SK-N-SH (cell line): Measurements from ENCODE around the gene ATG2A. TPM values are rescaled to one million over a fixed set of nuclear protein-coding genes. Genes with fewer than 3 reads are reported as not detected.

ENCODE experiments used
- CTCF ChIA-PET: fragments of 300-600, 350-600 bp; formaldehyde crosslinking; extraction: SDS; loops from one replicate; lab custom pipeline; 2021; lab: Yijun Ruan, JAX
- POLR2A ChIA-PET: fragments of 350-600 bp; sonication (Branson Sonifier 250); formaldehyde crosslinking; extraction: SDS; loops from one replicate; lab custom pipeline; 2020; ENCODE audit warnings: antibody characterized with exemption, inconsistent platforms; lab: Yijun Ruan, JAX
- DNase-seq: peaks from one replicate; pipeline ENCODE4 v3.0.0; 2012
- H2AFZ ChIP-seq: fragments of 200-600 bp; sonication (generic); 2 replicates; pipeline ENCODE4 v1.8.1; 2016; ENCODE audit warnings: antibody characterized with exemption, mild to moderate bottlenecking, low read depth
- H3F3A ChIP-seq: fragments of 200-600 bp; sonication (generic); replicated peaks from 2 replicates; pipeline ENCODE3; 2016; ENCODE audit warnings: antibody characterized with exemption, mild to moderate bottlenecking; ENCODE audit not compliant: insufficient read depth
- H3K27ac ChIP-seq, 2 experiments: fragments of 200-500 bp in 1 of 2; fragments of 200-600 bp in 1 of 2; sonication (Bioruptor generic) in 1 of 2; sonication (generic), shearing (Covaris generic) in 1 of 2; 2 replicates each; pipeline versions ENCODE4 v1.5.1 to v1.6.1; 2014 to 2016; ENCODE audit warnings: low read depth in 2 of 2, inconsistent platforms in 1 of 2, low read length in 1 of 2, mild to moderate bottlenecking in 1 of 2, mixed read lengths in 1 of 2
- H3K27me3 ChIP-seq: fragments of 200-600 bp; sonication (generic), shearing (Covaris generic); 2 replicates; pipeline ENCODE4 v1.6.1; 2016; ENCODE audit warnings: mixed run types; ENCODE audit not compliant: insufficient read depth
- H3K36me3 ChIP-seq, 2 experiments: fragments of 200-500 bp in 1 of 2; fragments of 200-600 bp in 1 of 2; sonication (Bioruptor generic) in 1 of 2; sonication (generic) in 1 of 2; replicated peaks in 1 of 2; 2 replicates each; pipeline versions ENCODE3 to v1.5.1; 2014 to 2016; ENCODE audit warnings: low read length in 1 of 2, mild to moderate bottlenecking in 1 of 2; ENCODE audit not compliant: insufficient read depth in 2 of 2, control insufficient read depth in 1 of 2
- H3K4me1 ChIP-seq, 2 experiments: fragments of 200-500 bp in 1 of 2; fragments of 200-600 bp in 1 of 2; sonication (Bioruptor generic) in 1 of 2; sonication (generic), shearing (Covaris generic) in 1 of 2; 2 replicates each; pipeline versions ENCODE4 v1.5.1 to v1.6.1; 2014 to 2016; ENCODE audit warnings: low read depth in 1 of 2, low read length in 1 of 2, mixed run types in 1 of 2; ENCODE audit not compliant: insufficient read depth in 2 of 2, control insufficient read depth in 1 of 2
- H3K4me2 ChIP-seq: fragments of 200-600 bp; sonication (generic), shearing (Covaris generic); 2 replicates; pipeline ENCODE4 v1.6.1; 2017; ENCODE audit warnings: mixed run types
- H3K4me3 ChIP-seq, 2 experiments: fragments of 200-500 bp in 1 of 2; fragments of 200-600 bp in 1 of 2; sonication (Bioruptor generic) in 1 of 2; sonication (generic), shearing (Covaris generic) in 1 of 2; 2 replicates each; pipeline versions ENCODE4 v1.5.1 to v1.8.1; 2014 to 2016; ENCODE audit warnings: low read depth in 2 of 2, inconsistent platforms in 1 of 2, low read length in 1 of 2, mild to moderate bottlenecking in 1 of 2, mixed read lengths in 1 of 2, moderate library complexity in 1 of 2
- H3K79me2 ChIP-seq: fragments of 200-600 bp; sonication (generic); 2 replicates; pipeline ENCODE4 v1.8.1; 2017; ENCODE audit warnings: mild to moderate bottlenecking; ENCODE audit not compliant: insufficient read depth
- H3K9ac ChIP-seq: fragments of 200-600 bp; sonication (generic); 2 replicates; pipeline ENCODE4 v1.6.1; 2017; ENCODE audit warnings: mixed run types
- H3K9me2 ChIP-seq: fragments of 200-600 bp; sonication (generic); 2 replicates; pipeline ENCODE4 v1.6.1; 2017; ENCODE audit warnings: mixed run types
- H3K9me3 ChIP-seq: fragments of 200-600 bp; sonication (generic); 2 replicates; pipeline ENCODE4 v1.6.1; 2017; ENCODE audit warnings: mixed run types, mild to moderate bottlenecking, moderate library complexity
- H4K20me1 ChIP-seq: fragments of 200-600 bp; sonication (generic); 2 replicates; pipeline ENCODE4 v1.6.1; 2017; ENCODE audit warnings: mild to moderate bottlenecking, mixed run types; ENCODE audit not compliant: insufficient read depth
- FOSL2 ChIP-seq: IDR thresholded peaks from 2 replicates; pipeline ENCODE4 v1.4.0; 2012; ENCODE audit warnings: low read depth, mild to moderate bottlenecking, moderate library complexity, borderline replicate concordance
- MEF2A ChIP-seq: IDR thresholded peaks from 2 replicates; pipeline ENCODE4 v1.4.0; 2012; ENCODE audit warnings: low read depth, borderline replicate concordance
- PBX3 ChIP-seq: IDR thresholded peaks from 2 replicates; pipeline ENCODE4; 2012
- POLR2AphosphoS5 ChIP-seq: IDR thresholded peaks from 2 replicates; pipeline ENCODE4 v1.6.1; 2012; ENCODE audit warnings: low read depth, low read length
- TCF12 ChIP-seq: IDR thresholded peaks from 2 replicates; pipeline ENCODE4 v1.4.0; 2012
- TEAD4 ChIP-seq: IDR thresholded peaks from 2 replicates; pipeline ENCODE4 v1.4.0; 2012; ENCODE audit warnings: mild to moderate bottlenecking, borderline replicate concordance; ENCODE audit not compliant: insufficient read depth
- WGBS: methylation state at CpG from one replicate; pipeline ENCODE4 v1.1.6; 2017; ENCODE audit warnings: low lambda C conversion rate; 5-methylcytosine and 5-hydroxymethylcytosine counted together
- polyA plus RNA-seq, 3 experiments: library from polyadenylated mRNA; depleted of rRNA; stranded (reverse); fragments of >200 nt; gene quantifications; 2 replicates each; pipeline ENCODE4 v1.2.3, GENCODE V29; 2012
- TF ChIP-seq, protein P1 (sequence below): fragments of 150-350 bp; IDR thresholded peaks from 2 replicates; pipeline ENCODE4 v1.6.1; 2016; ENCODE audit warnings: mild to moderate bottlenecking, low read depth, low read length
- TF ChIP-seq, protein P2 (sequence below): fragments of 200-600 bp; sonication (generic); IDR thresholded peaks from 2 replicates; pipeline ENCODE4 v1.6.1; 2017; ENCODE audit warnings: antibody characterized with exemption, mild to moderate bottlenecking, moderate library complexity
- TF ChIP-seq, protein P3 (sequence below): IDR thresholded peaks from 2 replicates; pipeline ENCODE4 v1.4.0; 2012; ENCODE audit warnings: low read depth

Gene ATG2A
- polyA plus RNA-seq, 1 of the 3 experiments (the other 2 are of a cell fraction): 7.1 TPM

DNA sequence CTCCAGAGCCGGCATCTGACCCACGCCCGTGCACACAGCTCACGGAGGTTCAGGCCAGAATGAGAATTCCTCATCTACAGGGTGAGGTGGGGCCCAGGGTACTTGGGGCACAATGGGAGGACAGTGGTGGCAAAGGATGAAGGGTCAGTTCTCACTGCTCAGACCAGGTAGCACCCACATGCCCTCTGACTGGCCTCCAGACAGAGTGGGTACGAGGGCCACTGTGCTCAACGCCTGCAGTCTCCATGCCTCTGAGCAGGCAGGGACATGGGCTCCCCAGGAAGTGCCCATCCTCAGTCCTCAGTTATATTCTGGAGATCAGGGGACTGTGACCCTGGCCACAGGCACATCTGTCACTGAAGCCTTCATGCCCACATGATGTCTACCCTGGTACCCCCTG lies 59.5 kb downstream of the ATG2A start:
- peaks cover 7 to 27% of the 10 kb centered on the region in 2 experiments for H3K36me3 ChIP-seq
- no peak overlapping the region for H3K9ac ChIP-seq
- H3K4me1 ChIP-seq: peaks cover 11 to 28% of the 10 kb centered on the region in 2 experiments; a peak in 3 of 4 replicates
- peaks cover 11% of the 10 kb centered on the region for H3F3A ChIP-seq
- POLR2A ChIA-PET: interaction anchor here (2.4 kb wide), 1 partner anchor 21 kb away, joined by 8 read pairs; the partner anchor contains the start of gene EHD1
- CTCF ChIA-PET: interaction anchor here (0.8 to 3.9 kb wide), 6 partner anchors 9 to 169 kb away, joined by 3 to 18 read pairs (median 3); no protein-coding TSS in a partner anchor
- no peak for DNase-seq
- H3K79me2 ChIP-seq: peaks cover 46% of the 10 kb centered on the region
- H2AFZ ChIP-seq: no peak overlapping the region
- TF ChIP-seq, protein P1, sequence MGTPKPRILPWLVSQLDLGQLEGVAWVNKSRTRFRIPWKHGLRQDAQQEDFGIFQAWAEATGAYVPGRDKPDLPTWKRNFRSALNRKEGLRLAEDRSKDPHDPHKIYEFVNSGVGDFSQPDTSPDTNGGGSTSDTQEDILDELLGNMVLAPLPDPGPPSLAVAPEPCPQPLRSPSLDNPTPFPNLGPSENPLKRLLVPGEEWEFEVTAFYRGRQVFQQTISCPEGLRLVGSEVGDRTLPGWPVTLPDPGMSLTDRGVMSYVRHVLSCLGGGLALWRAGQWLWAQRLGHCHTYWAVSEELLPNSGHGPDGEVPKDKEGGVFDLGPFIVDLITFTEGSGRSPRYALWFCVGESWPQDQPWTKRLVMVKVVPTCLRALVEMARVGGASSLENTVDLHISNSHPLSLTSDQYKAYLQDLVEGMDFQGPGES: no peak
- TF ChIP-seq, protein P2, sequence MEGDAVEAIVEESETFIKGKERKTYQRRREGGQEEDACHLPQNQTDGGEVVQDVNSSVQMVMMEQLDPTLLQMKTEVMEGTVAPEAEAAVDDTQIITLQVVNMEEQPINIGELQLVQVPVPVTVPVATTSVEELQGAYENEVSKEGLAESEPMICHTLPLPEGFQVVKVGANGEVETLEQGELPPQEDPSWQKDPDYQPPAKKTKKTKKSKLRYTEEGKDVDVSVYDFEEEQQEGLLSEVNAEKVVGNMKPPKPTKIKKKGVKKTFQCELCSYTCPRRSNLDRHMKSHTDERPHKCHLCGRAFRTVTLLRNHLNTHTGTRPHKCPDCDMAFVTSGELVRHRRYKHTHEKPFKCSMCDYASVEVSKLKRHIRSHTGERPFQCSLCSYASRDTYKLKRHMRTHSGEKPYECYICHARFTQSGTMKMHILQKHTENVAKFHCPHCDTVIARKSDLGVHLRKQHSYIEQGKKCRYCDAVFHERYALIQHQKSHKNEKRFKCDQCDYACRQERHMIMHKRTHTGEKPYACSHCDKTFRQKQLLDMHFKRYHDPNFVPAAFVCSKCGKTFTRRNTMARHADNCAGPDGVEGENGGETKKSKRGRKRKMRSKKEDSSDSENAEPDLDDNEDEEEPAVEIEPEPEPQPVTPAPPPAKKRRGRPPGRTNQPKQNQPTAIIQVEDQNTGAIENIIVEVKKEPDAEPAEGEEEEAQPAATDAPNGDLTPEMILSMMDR: no peak
- TF ChIP-seq MEF2A: no peak
- H4K20me1 ChIP-seq: peaks cover 10% of the 10 kb centered on the region; the same call in 1 of the 2 replicates
- H3K9me3 ChIP-seq: no peaks in the 10 kb centered on the region
- WGBS: 97% methylated on average over 4 of the region's 6 CpGs
- no peak overlapping the region for H3K4me2 ChIP-seq
- H3K27ac ChIP-seq: no peak overlapping the region; a peak in 1 of 4 replicates
- H3K27me3 ChIP-seq: no peaks in the 10 kb centered on the region
- no peak overlapping the region for H3K4me3 ChIP-seq
- H3K9me2 ChIP-seq: no peaks in the 10 kb centered on the region

DNA sequence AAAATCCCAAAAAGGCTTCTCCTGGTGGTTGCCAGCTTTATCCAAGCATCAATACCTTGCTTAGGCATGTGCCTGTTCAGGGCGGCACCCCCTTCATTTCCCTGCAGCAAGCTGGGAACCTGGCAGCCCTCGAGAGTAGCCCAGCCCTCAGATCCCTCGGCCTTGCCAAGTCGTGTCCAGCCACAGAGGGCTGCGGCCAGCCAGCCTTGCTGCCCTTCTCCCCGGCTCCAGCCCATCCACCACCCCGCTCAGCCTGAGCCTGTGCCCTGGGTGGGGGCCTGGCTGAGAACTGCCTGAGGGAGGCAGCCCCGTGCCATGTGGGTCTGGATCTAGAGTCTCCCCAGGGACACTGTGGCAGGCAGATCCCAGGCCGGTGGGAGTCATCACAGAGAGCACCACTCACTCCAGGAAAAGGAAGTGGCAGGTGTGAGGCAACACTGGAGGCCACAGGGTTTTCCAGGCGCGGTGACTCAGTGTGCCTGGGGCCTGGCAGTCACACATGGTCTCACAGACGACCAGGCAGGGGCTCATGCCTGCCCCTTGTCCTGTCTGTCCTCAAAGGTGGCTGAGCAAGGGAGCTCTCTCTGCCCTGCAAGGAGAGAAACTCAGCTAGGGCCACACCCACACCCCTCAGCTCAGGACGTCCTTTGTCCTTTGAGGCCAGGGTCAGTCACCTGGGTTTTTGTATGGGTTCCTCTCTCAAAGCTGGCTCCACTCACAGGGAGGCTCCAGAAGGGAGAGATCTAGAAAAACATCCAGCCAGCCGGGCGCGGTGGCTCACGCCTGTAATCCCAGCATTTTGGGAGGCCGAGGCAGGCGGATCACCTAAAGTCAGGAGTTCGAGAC lies 60.4 kb downstream of the ATG2A start:
- no peak for DNase-seq
- 74% methylated on average over 12 of the region's 20 CpGs for WGBS
- H4K20me1 ChIP-seq: 0 out of 2 replicates have a peak, but pooled peaks cover under 1% of the 10 kb centered on the region
- peaks cover 11 to 28% of the 10 kb centered on the region in 2 experiments; a peak in 3 of 4 replicates for H3K4me1 ChIP-seq
- H2AFZ ChIP-seq: no peak overlapping the region
- H3K27ac ChIP-seq: peak overlapping the region; percentile 2 to 80; a peak in 3 of 4 replicates
- no peaks in the 10 kb centered on the region for H3K9me2 ChIP-seq
- H3K36me3 ChIP-seq: peaks cover 7 to 27% of the 10 kb centered on the region in 2 experiments
- ChIA-PET POLR2A (interaction anchor here (2.4 kb wide), 1 partner anchor 22 kb away, joined by 8 read pairs; the partner anchor contains the start of gene EHD1), CTCF (interaction anchor here (0.8 to 3.9 kb wide), 9 partner anchors 8 to 168 kb away, joined by 3 to 18 read pairs (median 3); partner anchors contain the start of gene PPP2R5B)
- no peaks in the 10 kb centered on the region for H3K27me3 ChIP-seq
- H3K4me2 ChIP-seq: peak overlapping the region; percentile 66; the same call in 1 of the 2 replicates
- no peak overlapping the region for H3K4me3 ChIP-seq
- peaks cover 37% of the 10 kb centered on the region for H3K79me2 ChIP-seq
- TF ChIP-seq PBX3 (peak; percentile 12; the same call in 1 of the 2 replicates), TCF12 (peak; percentile 66), FOSL2 (peak; percentile 63; the same call in 1 of the 2 replicates), POLR2AphosphoS5 (no peak), TEAD4 (no peak)
- TF ChIP-seq, protein P3, sequence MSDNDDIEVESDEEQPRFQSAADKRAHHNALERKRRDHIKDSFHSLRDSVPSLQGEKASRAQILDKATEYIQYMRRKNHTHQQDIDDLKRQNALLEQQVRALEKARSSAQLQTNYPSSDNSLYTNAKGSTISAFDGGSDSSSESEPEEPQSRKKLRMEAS: peak; percentile 67
- peak overlapping the region; percentile 49; the same call in 1 of the 2 replicates for H3K9ac ChIP-seq
- H3K9me3 ChIP-seq: no peaks in the 10 kb centered on the region
- peaks cover 6% of the 10 kb centered on the region for H3F3A ChIP-seq
